T47D (cell line): ENCODE results near the gene DTD1.

Experiments used
- DNase-seq, 2 experiments: peaks; one replicate each; pipeline versions ENCODE4 v3.0.0 to v3.0.0-alpha.2; 2011 to 2012; ENCODE audit warnings: low read depth in 1 of 2, low spot score in 1 of 2
- JUND ChIP-seq: IDR thresholded peaks from 2 replicates; pipeline ENCODE4 v1.6.1; 2012; ENCODE audit warnings: low read depth
- in situ Hi-C: cut with HindIII; loops from 2 replicates; pipeline ENCODE4 v1.10.0; 2016; ENCODE audit warnings: low sequenced_read_pairs, low pct_unique_long_range_greater_than_20kb

The DTD1 gene

GRCh38 chr20:18728870-18729224 lies 141.0 kb downstream of the DTD1 start:
- DNase-seq: no peak
- no peak for TF ChIP-seq JUND
- in situ Hi-C loops: no loop called here

GRCh38 chr20:18729231-18729825 lies 141.5 kb downstream of the DTD1 start:
- in situ Hi-C loops: no loop called here
- no peak for TF ChIP-seq JUND
- no peak for DNase-seq

GRCh38 chr20:18731940-18732339 lies 144.1 kb downstream of the DTD1 start:
- TF ChIP-seq JUND: no peak
- DNase-seq: no peak
- in situ Hi-C loops: no loop called here

GRCh38 chr20:18734525-18735189 lies 146.8 kb downstream of the DTD1 start:
- DNase-seq: no peak
- no peak for TF ChIP-seq JUND
- in situ Hi-C loops: no loop called here

GRCh38 chr20:18737140-18737539 lies 149.3 kb downstream of the DTD1 start:
- TF ChIP-seq JUND: no peak
- in situ Hi-C loops: no loop called here
- DNase-seq: no peak

- no peak for TF ChIP-seq JUND
- DNase-seq: no peak
- in situ Hi-C loops: no loop called here
Measured at GRCh38 chr20:18738055-18738454, 150.2 kb downstream of the DTD1 start.

GRCh38 chr20:18738888-18739287 lies 151.0 kb downstream of the DTD1 start:
- in situ Hi-C loops: no loop called here
- DNase-seq: no peak
- no peak for TF ChIP-seq JUND

- no peak for DNase-seq
- TF ChIP-seq JUND: no peak
- in situ Hi-C loops: no loop called here
Measured at GRCh38 chr20:18739751-18740166, 151.9 kb downstream of the DTD1 start.

GRCh38 chr20:18740726-18741125 lies 152.9 kb downstream of the DTD1 start:
- no peak for DNase-seq
- no peak for TF ChIP-seq JUND
- in situ Hi-C loops: no loop called here

GRCh38 chr20:18742841-18743240 lies 155.0 kb downstream of the DTD1 start:
- DNase-seq: no peak
- no peak for TF ChIP-seq JUND
- in situ Hi-C loops: no loop called here

GRCh38 chr20:18743665-18744440 lies 156.0 kb downstream of the DTD1 start:
- in situ Hi-C loops: no loop called here
- no peak for TF ChIP-seq JUND
- no peak for DNase-seq

GRCh38 chr20:18747090-18747489 lies 159.2 kb downstream of the DTD1 start:
- in situ Hi-C loops: no loop called here
- DNase-seq: no peak
- no peak for TF ChIP-seq JUND

GRCh38 chr20:18748987-18749386 lies 161.1 kb downstream of the DTD1 start:
- no peak for TF ChIP-seq JUND
- in situ Hi-C loops: no loop called here
- DNase-seq: no peak
